Stimulated activated CD4-positive, alpha-beta T cell treated with anti-CD3 and anti-CD28 coated beads, TNF-alpha, amount 100 ng/mL, for 4 hours (primary cell): ENCODE measurements around the gene TMEM168.
"Not testable (repeated sequence)": the region's sequence is repeated elsewhere in the genome, so short reads cannot be mapped to it uniquely, and the experiment has no call there.

Experiments used
- DNase-seq, 3 experiments: peaks; one replicate each; pipeline ENCODE4 v3.0.0-alpha.2; 2020; ENCODE audit warnings: low read depth in 3 of 3

The TMEM168 gene

GRCh38 chr7:112789817-112790585, at the start of gene TMEM168:
TSS of gene TMEM168 (minus strand) at chr7:112790393. CDS start at chr7:112784825, 5,568 bp downstream.
- DNase-seq: peak; percentile 77 to 84 (median 80)

- DNase-seq: not testable (repeated sequence)
Measured at GRCh38 chr7:112835928-112836327, 45.7 kb upstream of the TMEM168 start.

- DNase-seq: no peak
Measured at GRCh38 chr7:112833082-112833481, 42.9 kb upstream of the TMEM168 start.

- no peak for DNase-seq
Measured at GRCh38 chr7:112830769-112831168, 40.6 kb upstream of the TMEM168 start.

- DNase-seq: no peak
Measured at GRCh38 chr7:112828696-112829095, 38.5 kb upstream of the TMEM168 start.

- DNase-seq: no peak
Measured at GRCh38 chr7:112821345-112821744, 31.2 kb upstream of the TMEM168 start.

GRCh38 chr7:112819536-112819935, 29.3 kb upstream of the TMEM168 start:
- no peak for DNase-seq

- no peak for DNase-seq
Measured at GRCh38 chr7:112806156-112806555, 16.0 kb upstream of the TMEM168 start.

- no peak for DNase-seq
Measured at GRCh38 chr7:112802406-112802805, 12.2 kb upstream of the TMEM168 start.

- no peak for DNase-seq
Measured at GRCh38 chr7:112800486-112800885, 10.3 kb upstream of the TMEM168 start.

GRCh38 chr7:112799448-112800120, 9.4 kb upstream of the TMEM168 start:
- no peak for DNase-seq

- DNase-seq: no peak
Measured at GRCh38 chr7:112798274-112799159, 8.3 kb upstream of the TMEM168 start.

GRCh38 chr7:112796552-112796951, 6.4 kb upstream of the TMEM168 start:
- DNase-seq: not testable (repeated sequence)

- DNase-seq: no peak
Measured at GRCh38 chr7:112792441-112792840, 2.2 kb upstream of the TMEM168 start.

- no peak for DNase-seq
Measured at GRCh38 chr7:112791465-112792168, 1.4 kb upstream of the TMEM168 start.

GRCh38 chr7:112790586-112791003, 402 bp upstream of the TMEM168 start:
- DNase-seq: no peak

GRCh38 chr7:112789453-112789816, 758 bp downstream of the TMEM168 start:
- no peak for DNase-seq

GRCh38 chr7:112788778-112789343, 1.3 kb downstream of the TMEM168 start:
- no peak for DNase-seq

- DNase-seq: no peak
Measured at GRCh38 chr7:112784603-112785002, 5.6 kb downstream of the TMEM168 start.

GRCh38 chr7:112782498-112782897, 7.7 kb downstream of the TMEM168 start:
- no peak for DNase-seq

GRCh38 chr7:112781558-112781957, 8.6 kb downstream of the TMEM168 start:
- DNase-seq: no peak
